Stimulated activated CD8-positive, alpha-beta memory T cell treated with anti-CD3 and anti-CD28 coated beads, Interleukin-12 subunit alpha, Interleukin-12 subunit beta, amount 100 ng/mL, for 24 hours (primary cell): Measurements from ENCODE around the gene BCL11A.

Experiments
- DNase-seq: peaks from one replicate; pipeline ENCODE4 v3.0.0-alpha.2; 2020; ENCODE audit errors: extremely low read depth

Gene BCL11A

GRCh38 chr2:60553495-60554073 lies at the start of gene BCL11A:
Gene BCL11A, minus strand, starts transcription at chr2:60553654. Its CDS starts 384 bp downstream, at chr2:60553270.
- DNase-seq = no peak

GRCh38 chr2:60602828-60603532 lies 49.5 kb upstream of the BCL11A start:
- no peak for DNase-seq

- DNase-seq = no peak
Measured at GRCh38 chr2:60602388-60602787, 48.9 kb upstream of the BCL11A start.

GRCh38 chr2:60598271-60598670 lies 44.8 kb upstream of the BCL11A start:
- DNase-seq = no peak

- DNase-seq = no peak
Measured at GRCh38 chr2:60597346-60597745, 43.9 kb upstream of the BCL11A start.

- DNase-seq = no peak
Measured at GRCh38 chr2:60596411-60596810, 43.0 kb upstream of the BCL11A start.

- no peak for DNase-seq
Measured at GRCh38 chr2:60595953-60596352, 42.5 kb upstream of the BCL11A start.

GRCh38 chr2:60589104-60589503 lies 35.6 kb upstream of the BCL11A start:
- no peak for DNase-seq

GRCh38 chr2:60586081-60586480 lies 32.6 kb upstream of the BCL11A start:
- no peak for DNase-seq

- no peak for DNase-seq
Measured at GRCh38 chr2:60585276-60585675, 31.8 kb upstream of the BCL11A start.

GRCh38 chr2:60583604-60584003 lies 30.1 kb upstream of the BCL11A start:
- DNase-seq = no peak

GRCh38 chr2:60581433-60582282 lies 28.2 kb upstream of the BCL11A start:
- peak; percentile 10 for DNase-seq

- DNase-seq = no peak
Measured at GRCh38 chr2:60577682-60578283, 24.3 kb upstream of the BCL11A start.

GRCh38 chr2:60573251-60573650 lies 19.8 kb upstream of the BCL11A start:
- no peak for DNase-seq

- no peak for DNase-seq
Measured at GRCh38 chr2:60570251-60570650, 16.8 kb upstream of the BCL11A start.

GRCh38 chr2:60569680-60570111 lies 16.2 kb upstream of the BCL11A start:
- DNase-seq = no peak

- no peak for DNase-seq
Measured at GRCh38 chr2:60567919-60568768, 14.7 kb upstream of the BCL11A start.

GRCh38 chr2:60567096-60567495 lies 13.6 kb upstream of the BCL11A start:
- no peak for DNase-seq

GRCh38 chr2:60565472-60565871 lies 12.0 kb upstream of the BCL11A start:
- DNase-seq = no peak

GRCh38 chr2:60560734-60561644 lies 7.5 kb upstream of the BCL11A start:
- no peak for DNase-seq
